GM21515 (cell line): ENCODE measurements around the gene TGM1.

Source experiments
- ATAC-seq: cut with Tn5 transposase; IDR thresholded peaks from one replicate; pipeline ENCODE4 v1.9.1; 2021; ENCODE audit not compliant: unreplicated experiment

Gene TGM1

GRCh38 chr14:24271134-24271833 is 8.3 kb upstream of the TGM1 start, which contains the start of gene RABGGTA:
RABGGTA (minus strand) TSS chr14:24271597; CDS start chr14:24271115, 482 bp downstream.
- peak; percentile 82 for ATAC-seq

DNA sequence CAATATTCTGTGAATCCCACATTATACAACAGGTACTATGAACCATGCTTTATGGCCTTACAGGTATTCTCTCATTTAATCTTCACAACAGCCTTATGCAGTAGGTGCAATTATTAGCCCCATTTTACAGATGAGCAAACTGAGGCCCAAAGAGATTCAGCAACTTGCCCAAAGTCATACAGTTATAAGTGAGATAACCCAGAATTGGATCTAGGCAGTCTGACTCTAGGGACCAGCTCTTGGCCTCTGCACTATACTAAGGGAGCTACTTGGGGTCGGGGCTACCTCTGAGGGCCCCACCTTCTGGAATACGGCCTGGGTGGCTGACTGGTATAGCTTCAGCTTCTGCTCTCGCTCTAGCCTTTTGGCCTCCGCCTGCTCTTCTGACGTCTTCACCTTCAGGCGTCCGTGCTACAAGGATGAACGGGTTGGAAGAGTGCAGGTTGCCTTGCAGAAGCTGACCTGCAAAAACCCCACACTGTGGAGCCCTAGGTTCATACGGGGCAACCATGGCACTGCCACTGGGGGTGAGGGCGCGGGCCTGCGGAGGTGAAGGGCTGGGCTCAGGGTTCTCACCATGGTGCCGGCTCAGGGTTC is 7.7 kb upstream of the TGM1 start:
- peak; percentile 1 for ATAC-seq

- ATAC-seq = no peak
Measured at GRCh38 chr14:24269910-24270536, 7.0 kb upstream of the TGM1 start.

DNA sequence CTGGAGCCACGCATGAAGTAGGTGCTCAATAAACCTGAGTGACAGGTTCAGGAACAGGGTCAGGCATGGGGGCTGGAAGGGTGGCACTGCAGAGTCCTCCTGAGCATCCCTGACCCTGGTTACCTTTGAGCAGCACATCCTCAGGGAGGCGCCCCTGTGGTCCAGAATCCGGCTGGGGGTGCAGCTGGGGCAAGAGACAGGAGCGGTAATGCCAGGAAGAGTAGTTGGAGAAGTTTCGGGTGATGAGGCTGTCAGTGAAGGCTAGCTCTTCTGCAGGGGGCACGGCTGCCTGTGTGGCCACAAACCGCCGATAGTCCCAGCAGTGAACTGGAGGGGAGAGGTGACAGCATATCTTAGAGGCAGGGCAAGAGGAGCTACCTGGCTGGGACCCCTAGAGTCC is 6.4 kb upstream of the TGM1 start:
- no peak for ATAC-seq

- ATAC-seq = no peak
Measured at GRCh38 chr14:24268225-24268624, 5.2 kb upstream of the TGM1 start.

DNA sequence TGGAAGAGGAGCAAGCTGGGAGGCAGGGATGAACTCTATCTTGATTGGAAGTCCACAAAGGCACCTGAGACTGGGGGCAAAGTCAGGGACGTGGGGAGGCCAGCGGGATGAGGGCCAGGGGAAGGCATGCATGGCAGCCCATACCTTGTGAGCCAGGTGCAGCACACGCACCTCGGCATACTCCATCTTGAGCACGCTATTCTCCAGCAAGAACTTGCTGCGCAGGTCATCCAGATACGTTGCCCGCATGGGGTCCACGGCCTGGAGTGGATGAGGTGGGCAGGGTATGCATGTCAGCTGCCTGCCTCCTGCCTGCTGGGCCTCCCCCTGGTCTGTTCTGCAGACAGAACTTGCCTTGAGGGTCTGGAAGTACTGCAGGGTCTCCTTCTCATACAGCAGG is 4.5 kb upstream of the TGM1 start:
- ATAC-seq = no peak

GRCh38 chr14:24266344-24267244 is 3.6 kb upstream of the TGM1 start:
- no peak for ATAC-seq

DNA sequence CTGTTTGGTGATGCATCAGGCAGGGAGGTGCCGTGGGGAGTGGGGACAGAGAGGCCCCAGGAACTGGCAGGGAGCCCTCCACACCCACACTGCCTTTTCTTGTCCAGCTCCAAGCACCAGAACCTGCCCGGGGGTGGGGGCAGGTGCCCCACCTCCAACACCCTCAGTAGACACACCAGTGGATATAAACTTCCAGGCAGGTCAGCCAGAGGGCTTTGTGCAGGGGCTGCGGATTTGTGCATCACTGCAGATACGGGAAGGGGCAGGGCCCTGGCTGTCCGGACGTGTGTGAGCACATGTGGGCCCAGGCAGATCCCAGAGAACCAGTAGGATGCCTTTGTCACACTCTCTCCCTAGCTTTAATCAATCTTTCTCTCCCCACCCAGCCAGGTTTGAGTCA is 1.3 kb upstream of the TGM1 start:
- ATAC-seq = no peak

- no peak for ATAC-seq
Measured at GRCh38 chr14:24263848-24264247, 871 bp upstream of the TGM1 start.

- ATAC-seq = no peak
Measured at GRCh38 chr14:24261969-24262327, 1.0 kb downstream of the TGM1 start.

DNA sequence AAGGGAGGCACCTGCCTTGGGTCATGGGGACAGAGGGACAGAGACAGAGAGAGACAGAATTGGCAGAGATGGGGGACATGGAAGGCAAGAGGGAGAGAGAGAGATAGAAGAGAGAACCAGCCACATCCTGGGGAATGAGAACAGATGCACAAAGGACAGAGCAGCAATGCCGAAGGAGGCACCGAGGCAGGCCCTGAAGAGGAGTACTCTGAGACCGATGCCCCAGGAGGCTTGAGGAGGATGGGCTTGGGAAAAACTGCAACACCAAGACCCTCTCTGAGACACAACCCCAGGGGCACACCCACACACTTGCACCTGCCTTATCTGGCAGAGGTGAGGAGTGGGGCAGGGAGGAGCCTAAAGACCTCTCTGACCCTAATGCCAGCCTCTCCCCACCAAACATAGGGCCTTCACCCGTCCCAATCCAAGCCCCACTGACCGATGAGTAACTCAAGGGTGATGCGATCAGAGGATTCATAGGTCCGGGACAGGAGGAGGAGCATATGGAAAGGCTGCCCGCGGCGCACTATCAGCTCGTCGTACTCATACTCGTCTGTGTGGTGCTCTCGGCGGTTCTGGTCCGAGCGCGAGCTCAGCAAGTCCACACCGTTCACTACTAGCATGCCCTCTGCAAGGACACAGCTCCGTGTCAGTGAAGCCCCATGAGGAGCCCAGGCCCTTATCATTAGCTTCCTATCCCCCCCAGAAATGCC is 1.6 kb downstream of the TGM1 start:
- ATAC-seq = no peak

GRCh38 chr14:24260780-24261157 is 2.2 kb downstream of the TGM1 start:
- ATAC-seq = no peak

- no peak for ATAC-seq
Measured at GRCh38 chr14:24260026-24260779, 2.8 kb downstream of the TGM1 start.

DNA sequence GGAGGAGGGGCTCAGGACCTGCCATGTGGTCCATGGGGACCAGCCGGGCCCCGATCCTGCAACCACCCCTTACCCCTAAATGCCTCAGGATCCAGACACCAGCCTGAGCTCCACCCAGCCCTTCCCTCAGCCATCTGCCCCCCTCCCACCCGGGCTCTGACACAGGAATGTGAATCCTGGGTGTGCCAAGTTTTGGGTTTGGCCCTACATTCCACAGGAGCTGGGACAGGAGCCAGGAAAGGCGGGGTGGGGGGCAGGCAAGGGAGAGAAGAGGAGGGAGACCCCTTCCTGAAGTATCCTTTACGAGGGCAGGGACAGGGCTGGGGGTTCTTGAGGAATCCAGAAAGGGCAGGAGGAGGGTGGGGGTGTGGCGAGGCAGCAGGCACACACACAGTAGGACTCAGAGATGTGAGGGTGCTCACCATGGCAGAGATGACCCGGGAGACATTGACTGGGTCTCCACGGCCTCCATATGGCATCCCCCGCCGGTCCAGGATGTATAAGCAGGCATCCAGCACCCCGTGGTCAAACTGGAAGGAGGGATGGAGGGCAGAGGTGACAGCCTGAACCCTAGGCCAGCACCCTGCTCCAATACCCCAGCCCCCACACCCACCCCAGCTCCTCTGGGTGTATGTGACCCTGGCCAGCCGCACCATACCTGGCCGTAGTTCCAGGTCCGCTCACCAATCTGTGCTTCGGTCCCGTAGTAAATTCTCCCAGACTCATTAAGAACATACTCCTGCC is 3.5 kb downstream of the TGM1 start:
- ATAC-seq = no peak

DNA sequence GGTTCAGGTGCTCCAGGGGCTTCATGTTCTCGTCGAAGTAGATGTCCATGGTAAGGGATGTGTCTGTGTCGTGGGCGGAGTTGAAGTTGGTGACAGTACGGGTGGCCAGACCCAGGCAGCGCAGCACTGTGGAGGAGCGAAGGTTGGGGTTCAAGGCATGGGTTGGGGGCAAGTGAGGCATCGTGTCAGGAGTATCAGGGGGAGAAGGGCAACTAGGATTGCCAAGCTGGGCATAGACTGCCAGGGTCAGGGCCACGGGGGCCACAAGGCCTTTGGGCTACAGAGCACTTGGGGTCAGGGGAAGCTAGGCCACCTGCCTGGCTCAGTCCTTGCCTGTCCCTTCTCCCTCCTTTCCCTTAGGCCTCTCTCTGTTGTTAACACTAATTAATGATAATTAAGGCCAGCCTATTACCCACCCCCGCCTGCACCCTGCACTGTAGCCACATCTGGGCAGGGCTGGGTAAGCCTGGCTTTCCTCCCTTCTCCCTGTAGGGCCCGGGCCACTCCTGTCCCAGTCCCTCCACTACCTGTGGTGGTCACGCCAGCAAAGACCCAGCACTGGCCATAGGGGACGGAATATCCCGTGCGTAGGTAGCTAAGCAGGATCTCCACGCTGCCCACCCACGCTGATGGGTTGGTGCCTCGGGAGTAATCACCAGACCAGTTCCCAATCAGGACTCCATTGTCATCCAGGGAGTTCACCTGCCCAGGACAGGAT is 4.3 kb downstream of the TGM1 start:
- ATAC-seq = no peak

DNA sequence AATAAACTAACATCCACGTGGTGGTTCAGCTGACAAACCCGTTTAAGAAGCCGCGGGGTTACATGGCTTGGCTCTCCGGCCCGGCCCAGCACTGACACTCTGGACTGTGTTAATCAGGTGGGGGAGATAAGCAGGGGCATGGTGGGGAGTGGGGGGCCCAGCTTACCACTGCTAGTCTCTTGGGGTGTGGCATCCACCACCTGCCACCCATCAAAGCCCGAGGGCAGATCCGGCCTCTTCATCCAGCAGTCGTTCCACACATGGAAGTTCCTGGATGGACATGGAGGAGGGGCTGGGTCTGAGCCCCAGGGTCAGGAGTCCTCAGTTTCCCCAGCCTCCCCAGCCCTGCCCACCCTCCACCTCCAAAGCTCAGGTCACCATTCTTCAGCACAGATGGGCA is 4.9 kb downstream of the TGM1 start:
- no peak for ATAC-seq

GRCh38 chr14:24256960-24257359 is 6.0 kb downstream of the TGM1 start:
- no peak for ATAC-seq

- no peak for ATAC-seq
Measured at GRCh38 chr14:24255931-24256711, 6.9 kb downstream of the TGM1 start.
